Measurements from ENCODE around the gene KIF11. TPM values are rescaled to one million over a fixed set of nuclear protein-coding genes. Genes with fewer than 3 reads are reported as not detected.

KIF11 gene
- total and polyA plus RNA-seq, 2 of the 13 experiments (the other 11 are each of a cell fraction or from before 2014, with no cell fraction given) = 8.7 to 38.4 TPM

- ChIA-PET POLR2A (interaction anchor here (0.6 to 5.3 kb wide), 11 partner anchors 9 to 284 kb away, joined by 3 to 71 read pairs (median 4); partner anchors contain the start of genes CPEB3, EXOC6, HHEX and KIF11), CTCF (ENCODE audit: low intra/inter-chr PET ratio, low total read pairs) (interaction anchor here (0.6 to 2.8 kb wide), 2 partner anchors 22 to 57 kb away, joined by 3 to 38 read pairs; no protein-coding TSS in a partner anchor)
- ATAC-seq (peak; percentile 14), DNase-seq (ENCODE audit: low spot score) (no peak), FAIRE-seq (peak; percentile 44)
- H4K20me1 ChIP-seq (ENCODE audit: insufficient read depth, low read length) = no peaks in the 10 kb centered on the region
- no peak for TF ChIP-seq ZNF713 (CRISPR knock-in tag; IDR thresholded peaks at IDR 0.05)
- TF ChIP-seq LCORL (IDR thresholded peaks at IDR 0.05) = no peak
- TF ChIP-seq LCORL (CRISPR knock-in tag; IDR thresholded peaks at IDR 0.05) = 0 out of 2 replicates have a peak, but pooled peaks have one; percentile 10
- peak; percentile 67; the same call in 1 of the 2 replicates for TF ChIP-seq ZNF674 (CRISPR knock-in tag; IDR thresholded peaks at IDR 0.05; ENCODE audit: low read depth)
- TF ChIP-seq RARG (CRISPR knock-in tag; IDR thresholded peaks at IDR 0.05; ENCODE audit: low read depth) = no peak
- TF ChIP-seq ZNF788 (CRISPR knock-in tag; IDR thresholded peaks at IDR 0.05; ENCODE audit: borderline replicate concordance) = 0 out of 2 replicates have a peak, but pooled peaks have one; percentile 0
- 0 out of 4 replicates have a peak, but pooled peaks of 1 of the 2 experiments have one; percentile 30 for TF ChIP-seq HMGXB4 (CRISPR knock-in tag; IDR thresholded peaks at IDR 0.05; ENCODE audit: borderline replicate concordance in 1 of 2, low read depth in 1 of 2)
- no peak for TF ChIP-seq HMG20A (CRISPR knock-in tag; IDR thresholded peaks at IDR 0.05; ENCODE audit: borderline replicate concordance)
- no peak for TF ChIP-seq FOXJ3 (CRISPR knock-in tag; IDR thresholded peaks at IDR 0.05; ENCODE audit: borderline replicate concordance)
- 0 out of 2 replicates have a peak, but pooled peaks have one; percentile 9 for TF ChIP-seq IRX3 (CRISPR knock-in tag; IDR thresholded peaks at IDR 0.05; ENCODE audit: borderline replicate concordance, low read depth)
- no peak for TF ChIP-seq SNAPC2 (CRISPR knock-in tag; IDR thresholded peaks at IDR 0.05)
- TF ChIP-seq KDM5A (IDR thresholded peaks at IDR 0.05; ENCODE audit: borderline replicate concordance, low read length) = peak; percentile 27; the same call in 1 of the 2 replicates
- 0 out of 2 replicates have a peak, but pooled peaks have one; percentile 2 for TF ChIP-seq ZNF329 (CRISPR knock-in tag; IDR thresholded peaks at IDR 0.05; ENCODE audit: low read depth)
- in situ Hi-C loops (cut with HindIII; ENCODE audit: extremely low pct_ligation_motif_present, low pct_unique_long_range_greater_than_20kb) = loop anchor here (5.0 kb wide), 1 partner anchor 52 kb away; no protein-coding TSS in a partner anchor
- peak overlapping the region; percentile 69 to 97 (median 96) for H3K4me3 ChIP-seq (replicated peaks in 1 of 3; ENCODE audit: insufficient read depth in 1 of 3, low read depth in 2 of 3, low read length in 3 of 3)
- H3K79me2 ChIP-seq (ENCODE audit: insufficient read depth, low read length) = peaks cover 34% of the 10 kb centered on the region
- intact Hi-C loops (cut with micrococcal nuclease; ENCODE audit: unreplicated experiment) = loop anchor here (1.0 to 2.0 kb wide), 2 partner anchors 16 to 57 kb away; no protein-coding TSS in a partner anchor
- H2AFZ ChIP-seq (ENCODE audit: low read length) = peak overlapping the region; percentile 91
- no peaks in the 10 kb centered on the region for H3K9me3 ChIP-seq (ENCODE audit: low read length)
- H3K4me2 ChIP-seq (ENCODE audit: low read depth, low read length) = peak overlapping the region; percentile 92
- WGBS (ENCODE audit: low lambda C conversion rate) = 3% methylated on average over 22 of the region's 22 CpGs
- H3K27ac ChIP-seq (ENCODE audit: extremely low read length, insufficient read depth, low read length) = peak overlapping the region; percentile 98
- no peaks in the 10 kb centered on the region; a peak in 1 of 5 replicates for H3K27me3 ChIP-seq (ENCODE audit: control insufficient read depth in 1 of 2, insufficient read depth in 2 of 2, low read length in 2 of 2)
- H3K4me1 ChIP-seq (ENCODE audit: insufficient read depth, low read length) = peaks cover 40% of the 10 kb centered on the region
- H3K36me3 ChIP-seq (replicated peaks in 1 of 2; ENCODE audit: control insufficient read depth in 1 of 2, insufficient read depth in 2 of 2, low read length in 2 of 2) = no peaks in the 10 kb centered on the region; a peak in 2 of 5 replicates
- peak overlapping the region; percentile 95 for H3K9ac ChIP-seq (ENCODE audit: insufficient read depth, low read depth, low read length)
- no TSS peak for BruUV-seq (replicated peaks)
Measured at GRCh38 chr10:92574548-92575261, 18.2 kb upstream of the KIF11 start.

Data from HepG2 (cell line).